Smooth muscle cell (in vitro differentiated cells): ENCODE results near the gene ZKSCAN1. TPM values are rescaled to one million over a fixed set of nuclear protein-coding genes. Genes with fewer than 3 reads are reported as not detected.

Experiments
- DNase-seq: peaks from one replicate; lab custom pipeline; 2025; ENCODE audit not compliant: unreplicated experiment; lab: John Stamatoyannopoulos, UW
- H2AFZ ChIP-seq: fragments of 200-600 bp; sonication (generic); 2 replicates; pipeline ENCODE4 v1.6.0; 2016; ENCODE audit warnings: antibody characterized with exemption, low read depth, mild to moderate bottlenecking
- H3F3A ChIP-seq: fragments of 200-600 bp; sonication (generic); 2 replicates; pipeline ENCODE4 v1.6.0; 2017; ENCODE audit warnings: antibody characterized with exemption, low read depth
- H3K27ac ChIP-seq: fragments of 200-600 bp; sonication (generic); 2 replicates; pipeline ENCODE4 v1.5.1; 2016; ENCODE audit warnings: low read depth, mild to moderate bottlenecking
- H3K27me3 ChIP-seq: fragments of 200-600 bp; sonication (generic); 2 replicates; pipeline ENCODE4 v1.6.1; 2016; ENCODE audit warnings: low read depth, mild to moderate bottlenecking
- H3K36me3 ChIP-seq: fragments of 200-600 bp; sonication (generic); 2 replicates; pipeline ENCODE4 v1.5.1; 2016; ENCODE audit warnings: low read depth
- H3K4me1 ChIP-seq: fragments of 200-600 bp; sonication (generic); 2 replicates; pipeline ENCODE4 v1.5.1; 2016; ENCODE audit warnings: low read depth
- H3K4me2 ChIP-seq: fragments of 200-600 bp; sonication (generic); 2 replicates; pipeline ENCODE4 v1.6.0; 2016; ENCODE audit warnings: mild to moderate bottlenecking
- H3K4me3 ChIP-seq: fragments of 200-600 bp; sonication (generic); 2 replicates; pipeline ENCODE4 v1.5.1; 2016; ENCODE audit warnings: mild to moderate bottlenecking
- H3K79me2 ChIP-seq: fragments of 200-600 bp; sonication (generic); 2 replicates; pipeline ENCODE4 v1.6.0; 2016; ENCODE audit warnings: low read depth, mild to moderate bottlenecking
- H3K9ac ChIP-seq: fragments of 200-600 bp; sonication (generic); 2 replicates; pipeline ENCODE4 v1.6.0; 2016; ENCODE audit warnings: low read depth
- H3K9me3 ChIP-seq: fragments of 200-600 bp; sonication (generic); replicated peaks from 2 replicates; pipeline ENCODE4 v1.5.1; 2016; ENCODE audit warnings: low read depth
- H4K20me1 ChIP-seq: fragments of 200-600 bp; sonication (generic); 2 replicates; pipeline ENCODE4 v1.6.0; 2016; ENCODE audit warnings: low read depth
- WGBS: methylation state at CpG from one replicate; pipeline ENCODE4 v1.1.7; 2016; ENCODE audit warnings: low lambda C conversion rate; 5-methylcytosine and 5-hydroxymethylcytosine counted together
- polyA plus RNA-seq: library from polyadenylated mRNA; unstranded; fragments of >200 nt; fragmentation: Nextera tagmentation; extraction: Ambion mirVana; gene quantifications from 2 replicates; pipeline ENCODE4 v1.2.1, GENCODE V29; 2016
- total RNA-seq: library from RNA; depleted of rRNA; stranded (reverse); fragments of >200 nt; gene quantifications from 2 replicates; pipeline ENCODE4 v1.2.3, GENCODE V29; 2014
- TF ChIP-seq, protein P1 (sequence below): fragments of 200-600 bp; sonication (generic); IDR thresholded peaks from 2 replicates; pipeline ENCODE4 v1.5.1; 2017; ENCODE audit warnings: borderline replicate concordance, mild to moderate bottlenecking, antibody characterized with exemption; ENCODE audit not compliant: insufficient read depth, poor library complexity, severe bottlenecking

Gene ZKSCAN1
- total and polyA plus RNA-seq, 2 experiments from 2014 or later = 26.0 to 43.9 TPM

DNA sequence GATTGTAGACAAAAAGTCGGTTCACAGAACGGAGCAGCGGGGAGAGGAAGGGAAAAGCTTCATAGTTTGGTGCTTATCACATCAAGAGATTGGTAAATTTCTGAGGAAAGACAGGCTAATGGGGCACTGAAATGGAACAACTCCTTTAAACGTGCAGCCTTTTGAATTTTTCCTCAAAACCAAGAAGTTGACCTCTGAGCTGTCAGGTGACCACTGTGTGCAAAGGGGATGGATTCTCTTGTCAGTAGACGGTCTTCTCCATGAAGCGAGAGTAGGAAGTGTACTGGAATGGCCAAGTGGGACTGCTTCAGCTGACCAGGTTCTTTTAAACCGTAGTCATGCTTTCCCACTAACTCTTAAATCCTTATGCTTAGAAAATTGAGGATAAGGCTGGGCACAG lies 22.9 kb downstream of the ZKSCAN1 start:
- Histone ChIP-seq H3K27ac (no peak overlapping the region), H3F3A (peaks cover 13% of the 10 kb centered on the region), H2AFZ (no peak overlapping the region), H3K4me2 (no peak overlapping the region), H3K27me3 (no peaks in the 10 kb centered on the region), H3K9ac (no peak overlapping the region), H3K79me2 (no peaks in the 10 kb centered on the region), H4K20me1 (no peaks in the 10 kb centered on the region), H3K4me1 (no peaks in the 10 kb centered on the region), H3K9me3 (no peaks in the 10 kb centered on the region), H3K36me3 (peaks cover 17% of the 10 kb centered on the region), H3K4me3 (no peak overlapping the region)
- WGBS = 89% methylated on average over 7 of the region's 7 CpGs
- DNase-seq = no peak
- TF ChIP-seq, protein P1, sequence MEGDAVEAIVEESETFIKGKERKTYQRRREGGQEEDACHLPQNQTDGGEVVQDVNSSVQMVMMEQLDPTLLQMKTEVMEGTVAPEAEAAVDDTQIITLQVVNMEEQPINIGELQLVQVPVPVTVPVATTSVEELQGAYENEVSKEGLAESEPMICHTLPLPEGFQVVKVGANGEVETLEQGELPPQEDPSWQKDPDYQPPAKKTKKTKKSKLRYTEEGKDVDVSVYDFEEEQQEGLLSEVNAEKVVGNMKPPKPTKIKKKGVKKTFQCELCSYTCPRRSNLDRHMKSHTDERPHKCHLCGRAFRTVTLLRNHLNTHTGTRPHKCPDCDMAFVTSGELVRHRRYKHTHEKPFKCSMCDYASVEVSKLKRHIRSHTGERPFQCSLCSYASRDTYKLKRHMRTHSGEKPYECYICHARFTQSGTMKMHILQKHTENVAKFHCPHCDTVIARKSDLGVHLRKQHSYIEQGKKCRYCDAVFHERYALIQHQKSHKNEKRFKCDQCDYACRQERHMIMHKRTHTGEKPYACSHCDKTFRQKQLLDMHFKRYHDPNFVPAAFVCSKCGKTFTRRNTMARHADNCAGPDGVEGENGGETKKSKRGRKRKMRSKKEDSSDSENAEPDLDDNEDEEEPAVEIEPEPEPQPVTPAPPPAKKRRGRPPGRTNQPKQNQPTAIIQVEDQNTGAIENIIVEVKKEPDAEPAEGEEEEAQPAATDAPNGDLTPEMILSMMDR = no peak

DNA sequence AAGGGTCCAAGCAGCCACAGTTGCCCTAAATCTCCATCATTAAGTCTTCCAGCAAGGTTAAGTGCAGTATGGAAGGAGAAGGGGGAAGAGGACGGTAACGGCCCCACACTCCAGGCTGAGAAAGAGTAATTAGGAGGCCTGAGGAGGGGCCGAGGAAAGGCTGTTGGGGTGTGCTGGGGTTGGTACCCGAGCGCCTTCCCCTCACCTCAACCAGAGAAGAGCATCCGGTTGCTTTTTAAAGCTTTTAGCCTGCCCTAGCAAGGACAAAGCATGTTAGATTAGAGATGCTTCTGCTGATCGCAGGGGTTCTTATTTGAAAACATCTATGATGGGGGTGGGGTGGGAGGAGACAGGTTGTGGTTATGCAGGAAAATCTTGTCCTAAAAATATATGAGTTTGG lies 25.2 kb downstream of the ZKSCAN1 start:
- DNase-seq = no peak
- Histone ChIP-seq H3K27me3 (no peaks in the 10 kb centered on the region), H3K27ac (no peak overlapping the region), H2AFZ (no peak overlapping the region), H4K20me1 (no peaks in the 10 kb centered on the region), H3K4me3 (no peak overlapping the region), H3K79me2 (no peaks in the 10 kb centered on the region), H3K4me1 (no peaks in the 10 kb centered on the region), H3K36me3 (no peaks in the 10 kb centered on the region), H3K9ac (no peak overlapping the region), H3K9me3 (no peaks in the 10 kb centered on the region), H3F3A (peaks cover 5% of the 10 kb centered on the region), H3K4me2 (no peak overlapping the region)
- TF ChIP-seq, protein P1 = no peak
- 92% methylated on average over 7 of the region's 7 CpGs for WGBS

DNA sequence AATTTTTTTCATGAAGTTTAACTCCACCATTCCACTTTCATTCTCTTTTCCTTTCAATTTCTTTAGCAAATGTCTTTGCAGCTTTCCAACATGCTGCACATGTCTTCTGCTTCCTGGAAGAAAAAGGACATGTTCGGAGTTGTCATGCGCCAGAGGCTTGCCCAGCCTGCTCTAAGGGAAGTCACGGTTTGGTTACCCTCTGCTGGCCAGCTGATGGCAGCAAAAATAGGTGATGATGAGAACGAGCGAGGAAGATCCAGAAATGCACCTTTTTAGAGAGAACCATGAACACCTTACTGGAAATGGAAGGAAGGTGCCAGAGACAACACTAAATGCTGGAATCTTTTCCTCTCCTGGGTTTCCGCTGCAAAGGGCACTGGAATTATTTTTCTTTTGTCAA lies 29.3 kb downstream of the ZKSCAN1 start:
- no peak for DNase-seq
- H2AFZ ChIP-seq = no peak overlapping the region
- peaks cover 10% of the 10 kb centered on the region for H3F3A ChIP-seq
- no peaks in the 10 kb centered on the region for H3K9me3 ChIP-seq
- H3K9ac ChIP-seq = no peak overlapping the region
- H3K27ac ChIP-seq = no peak overlapping the region
- TF ChIP-seq, protein P1 = no peak
- H3K4me3 ChIP-seq = no peak overlapping the region
- no peaks in the 10 kb centered on the region for H3K36me3 ChIP-seq
- no peaks in the 10 kb centered on the region for H4K20me1 ChIP-seq
- no peaks in the 10 kb centered on the region for H3K4me1 ChIP-seq
- 84% methylated on average over 6 of the region's 6 CpGs for WGBS
- no peak overlapping the region for H3K4me2 ChIP-seq
- no peaks in the 10 kb centered on the region for H3K79me2 ChIP-seq
- no peaks in the 10 kb centered on the region for H3K27me3 ChIP-seq

DNA sequence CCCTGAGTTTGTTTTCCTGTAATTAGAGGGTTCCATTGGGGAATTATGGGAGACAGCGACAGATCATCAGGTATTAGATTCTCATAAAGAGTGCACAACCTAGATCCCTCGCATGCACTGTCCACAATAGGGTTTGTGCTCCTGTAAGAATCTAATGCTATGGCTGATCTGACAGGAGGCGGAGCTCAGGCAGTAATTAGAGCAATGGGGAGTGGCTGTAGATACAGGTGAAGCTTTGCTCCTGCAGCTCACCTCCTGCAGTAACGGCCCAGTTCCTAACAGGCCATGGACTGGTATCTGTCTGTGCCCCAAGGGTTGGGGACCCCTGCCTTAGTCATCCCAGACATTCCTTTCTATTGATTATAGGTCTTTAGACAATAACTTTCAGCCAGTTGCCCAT lies 33.3 kb downstream of the ZKSCAN1 start:
- H3K9me3 ChIP-seq = no peaks in the 10 kb centered on the region
- peaks cover 27% of the 10 kb centered on the region for H3K79me2 ChIP-seq
- 98% methylated on average over 4 of the region's 4 CpGs for WGBS
- H2AFZ ChIP-seq = no peak overlapping the region
- no peak overlapping the region for H3K4me2 ChIP-seq
- no peaks in the 10 kb centered on the region for H3K27me3 ChIP-seq
- H3K4me3 ChIP-seq = no peak overlapping the region
- TF ChIP-seq, protein P1 = no peak
- H3F3A ChIP-seq = peaks cover 5% of the 10 kb centered on the region
- no peaks in the 10 kb centered on the region for H4K20me1 ChIP-seq
- DNase-seq = no peak
- H3K9ac ChIP-seq = no peak overlapping the region
- H3K36me3 ChIP-seq = no peaks in the 10 kb centered on the region
- H3K27ac ChIP-seq = no peak overlapping the region
- peaks cover 7% of the 10 kb centered on the region for H3K4me1 ChIP-seq
